Testis (tissue), 2 donors: ENCODE results near the gene SAMD11.

Source experiments
- POLR2A ChIP-seq: fragments of 450-650 bp; IDR thresholded peaks from one replicate; pipeline ENCODE4 v1.6.1; 2017; ENCODE audit warnings: antibody characterized with exemption, mild to moderate bottlenecking, moderate library complexity
- TF ChIP-seq, protein P1 (sequence below), 3 experiments: fragments of 450-650 bp in 2 of 3; fragments of 200-600 bp in 1 of 3; sonication (generic) in 1 of 3; IDR thresholded peaks; one replicate each; pipeline ENCODE4 v1.5.1; 2016 to 2019; ENCODE audit warnings: antibody characterized with exemption in 3 of 3, mild to moderate bottlenecking in 2 of 3, moderate library complexity in 1 of 3

DNA sequence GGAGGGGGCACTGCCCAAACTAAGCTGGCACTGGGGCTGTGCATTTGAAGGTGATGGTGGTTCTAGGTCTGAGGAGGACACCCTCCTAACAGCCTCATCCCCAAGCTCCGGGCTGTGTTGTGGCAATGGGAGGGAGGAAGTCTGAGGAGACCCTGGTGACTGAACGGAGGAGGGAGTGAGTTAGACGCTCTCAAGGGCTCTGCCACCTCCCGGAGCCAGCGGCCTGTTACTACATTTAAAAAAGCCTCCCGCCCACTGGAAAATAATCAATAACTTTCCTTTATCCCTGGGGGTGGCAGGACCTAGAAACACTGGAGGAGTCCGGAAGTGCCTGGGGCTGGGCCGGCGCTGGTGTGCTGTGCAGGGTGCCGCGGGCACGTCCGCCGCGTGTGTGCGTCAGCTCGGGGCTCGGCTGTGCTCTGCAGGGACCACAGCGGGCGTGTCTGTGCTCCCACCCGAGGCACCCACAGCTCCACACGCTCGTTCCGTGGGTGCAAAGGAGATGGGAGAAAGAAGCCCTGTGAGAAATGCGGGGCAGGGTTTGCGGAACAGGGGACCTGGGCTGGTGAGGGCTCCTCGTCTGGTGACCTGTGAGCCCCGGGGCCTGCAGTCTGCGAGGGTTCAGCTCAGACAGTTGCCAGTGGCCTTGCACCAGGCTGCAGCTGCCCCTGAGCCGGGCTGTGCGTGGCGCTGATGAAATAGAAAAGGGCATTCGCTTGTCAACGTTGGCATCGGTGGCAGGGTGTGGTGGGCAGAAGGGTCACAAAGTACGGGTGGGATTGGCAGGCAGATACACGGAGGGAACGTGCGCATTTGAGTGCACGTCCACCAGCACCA is 5.3 kb downstream of the SAMD11 start:
- TF ChIP-seq POLR2A = no peak
- TF ChIP-seq, protein P1, sequence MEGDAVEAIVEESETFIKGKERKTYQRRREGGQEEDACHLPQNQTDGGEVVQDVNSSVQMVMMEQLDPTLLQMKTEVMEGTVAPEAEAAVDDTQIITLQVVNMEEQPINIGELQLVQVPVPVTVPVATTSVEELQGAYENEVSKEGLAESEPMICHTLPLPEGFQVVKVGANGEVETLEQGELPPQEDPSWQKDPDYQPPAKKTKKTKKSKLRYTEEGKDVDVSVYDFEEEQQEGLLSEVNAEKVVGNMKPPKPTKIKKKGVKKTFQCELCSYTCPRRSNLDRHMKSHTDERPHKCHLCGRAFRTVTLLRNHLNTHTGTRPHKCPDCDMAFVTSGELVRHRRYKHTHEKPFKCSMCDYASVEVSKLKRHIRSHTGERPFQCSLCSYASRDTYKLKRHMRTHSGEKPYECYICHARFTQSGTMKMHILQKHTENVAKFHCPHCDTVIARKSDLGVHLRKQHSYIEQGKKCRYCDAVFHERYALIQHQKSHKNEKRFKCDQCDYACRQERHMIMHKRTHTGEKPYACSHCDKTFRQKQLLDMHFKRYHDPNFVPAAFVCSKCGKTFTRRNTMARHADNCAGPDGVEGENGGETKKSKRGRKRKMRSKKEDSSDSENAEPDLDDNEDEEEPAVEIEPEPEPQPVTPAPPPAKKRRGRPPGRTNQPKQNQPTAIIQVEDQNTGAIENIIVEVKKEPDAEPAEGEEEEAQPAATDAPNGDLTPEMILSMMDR (IDR thresholded peaks at IDR 0.05) = no peak
